H1 (cell line): ENCODE results near the gene DAP. TPM values are rescaled to one million over a fixed set of nuclear protein-coding genes. Genes with fewer than 3 reads are reported as not detected.

Experiments used
- CTCF ChIA-PET: fragments of 300-600 bp; sonication (Branson Sonifier 250); formaldehyde crosslinking; loops from one replicate; lab custom pipeline; 2021; ENCODE audit not compliant: partially characterized antibody; lab: Charles Lee
- POLR2A ChIA-PET: fragments of 300-600 bp; sonication (Branson Sonifier 250); formaldehyde crosslinking; loops from one replicate; lab custom pipeline; 2021; ENCODE audit warnings: inconsistent platforms; ENCODE audit not compliant: partially characterized antibody; lab: Charles Lee
- DNase-seq, 2 experiments: peaks; one replicate each; pipeline versions ENCODE4 v3.0.0 to v3.0.0-alpha.2; 2010 to 2022; ENCODE audit warnings: low spot score in 2 of 2, low read depth in 1 of 2, mixed read lengths in 1 of 2
- FAIRE-seq: peaks from 2 replicates; lab custom pipeline; 2011; peaks lifted over from hg19 to GRCh38; lab: Jason Lieb, UNC
- H2AFZ ChIP-seq: 2 replicates; pipeline ENCODE4 v1.8.1; 2012; ENCODE audit warnings: low read length, inconsistent platforms
- H2AK5ac ChIP-seq: 2 replicates; pipeline ENCODE4 v1.6.1; 2013; ENCODE audit warnings: low read depth, low read length
- H2BK120ac ChIP-seq: replicated peaks from 2 replicates; pipeline ENCODE3; 2013; ENCODE audit warnings: low read depth, low read length, inconsistent platforms
- H2BK12ac ChIP-seq: 2 replicates; pipeline ENCODE4 v1.6.1; 2013; ENCODE audit warnings: low read depth, low read length
- H2BK15ac ChIP-seq: 2 replicates; pipeline ENCODE4 v1.6.1; 2013; ENCODE audit warnings: low read length
- H2BK20ac ChIP-seq: 2 replicates; pipeline ENCODE4 v1.6.1; 2013; ENCODE audit warnings: low read length
- H2BK5ac ChIP-seq: 2 replicates; pipeline ENCODE4 v1.6.1; 2013; ENCODE audit warnings: low read depth, low read length
- H3K14ac ChIP-seq: 2 replicates; pipeline ENCODE4 v1.6.1; 2013; ENCODE audit warnings: inconsistent platforms; ENCODE audit not compliant: insufficient read length
- H3K18ac ChIP-seq: 2 replicates; pipeline ENCODE4 v1.6.1; 2013; ENCODE audit warnings: low read length; ENCODE audit errors: extremely low read depth
- H3K23ac ChIP-seq: 2 replicates; pipeline ENCODE4 v1.6.1; 2013; ENCODE audit warnings: inconsistent platforms; ENCODE audit not compliant: insufficient read length
- H3K23me2 ChIP-seq: 2 replicates; pipeline ENCODE4 v1.6.1; 2013; ENCODE audit warnings: low read depth, low read length
- H3K27ac ChIP-seq: 2 replicates; pipeline ENCODE4 v1.6.1; 2011; ENCODE audit warnings: low read depth, low read length, inconsistent platforms
- H3K27me3 ChIP-seq, 4 experiments: replicated peaks in 1 of 4; 1 replicate in 1 of 4; 2 replicates in 3 of 4; pipeline versions ENCODE4 v1.6.1 to v1.8.1; 2011 to 2013; ENCODE audit warnings: low read length in 3 of 4, mild to moderate bottlenecking in 3 of 4, inconsistent platforms in 2 of 4, mixed read lengths in 2 of 4, moderate library complexity in 1 of 4; ENCODE audit not compliant: control insufficient read depth in 3 of 4, insufficient read depth in 3 of 4; ENCODE audit errors: extremely low read depth in 1 of 4
- H3K36me3 ChIP-seq, 4 experiments: 2 replicates each; pipeline versions ENCODE4 v1.6.1 to v1.8.1; 2011 to 2013; ENCODE audit warnings: mild to moderate bottlenecking in 4 of 4, low read length in 3 of 4, moderate library complexity in 2 of 4, control low read depth in 1 of 4, inconsistent platforms in 1 of 4; ENCODE audit not compliant: insufficient read depth in 4 of 4, control insufficient read depth in 2 of 4
- H3K4ac ChIP-seq: replicated peaks from 2 replicates; pipeline ENCODE3; 2013; ENCODE audit warnings: low read length, low read depth, mixed read lengths, inconsistent platforms; ENCODE audit not compliant: insufficient read length
- H3K4me1 ChIP-seq, 4 experiments: replicated peaks in 1 of 4; 1 replicate in 1 of 4; 2 replicates in 3 of 4; pipeline versions ENCODE4 v1.6.1 to v1.8.1; 2011 to 2013; ENCODE audit warnings: low read length in 3 of 4, inconsistent platforms in 2 of 4, mixed read lengths in 1 of 4; ENCODE audit not compliant: insufficient read depth in 4 of 4, control insufficient read depth in 3 of 4
- H3K4me2 ChIP-seq, 2 experiments: 2 replicates each; pipeline versions ENCODE4 v1.6.1 to v1.8.1; 2011 to 2013; ENCODE audit warnings: low read depth in 2 of 2, low read length in 2 of 2, control low read depth in 1 of 2, inconsistent platforms in 1 of 2, mild to moderate bottlenecking in 1 of 2; ENCODE audit not compliant: insufficient read depth in 1 of 2
- H3K4me3 ChIP-seq, 4 experiments: fragments of 200-600, 300-600 bp in 1 of 4; sonication (generic), shearing (Covaris generic), sonication (Bioruptor Twin) in 1 of 4; 2 replicates each; pipeline versions ENCODE4 v1.5.1 to v1.8.1; 2011 to 2016; ENCODE audit warnings: low read length in 4 of 4, low read depth in 3 of 4, control low read depth in 2 of 4, inconsistent platforms in 2 of 4, mild to moderate bottlenecking in 2 of 4, mixed read lengths in 1 of 4, moderate library complexity in 1 of 4; ENCODE audit not compliant: insufficient read depth in 2 of 4; ENCODE audit errors: extremely low read depth in 1 of 4
- H3K56ac ChIP-seq: replicated peaks from 2 replicates; pipeline ENCODE3; 2013; ENCODE audit warnings: low read depth, mild to moderate bottlenecking, mixed read lengths, low read length, inconsistent platforms; ENCODE audit not compliant: insufficient read length
- H3K79me1 ChIP-seq: 2 replicates; pipeline ENCODE4 v1.6.1; 2013; ENCODE audit warnings: low read depth, low read length, control low read depth
- H3K79me2 ChIP-seq, 2 experiments: 2 replicates each; pipeline versions ENCODE4 v1.6.1 to v1.8.1; 2012 to 2013; ENCODE audit warnings: low read length in 2 of 2, mild to moderate bottlenecking in 2 of 2, inconsistent platforms in 1 of 2; ENCODE audit not compliant: insufficient read depth in 2 of 2, control insufficient read depth in 1 of 2
- H3K9ac ChIP-seq, 4 experiments: replicated peaks in 1 of 4; 1 replicate in 1 of 4; 2 replicates in 3 of 4; pipeline versions ENCODE4 v1.6.1 to v1.8.1; 2011 to 2013; ENCODE audit warnings: low read depth in 3 of 4, low read length in 3 of 4, control low read depth in 2 of 4, mild to moderate bottlenecking in 2 of 4, moderate library complexity in 2 of 4, inconsistent platforms in 1 of 4; ENCODE audit errors: extremely low read depth in 1 of 4
- H3K9me3 ChIP-seq, 2 experiments: 2 replicates each; pipeline versions ENCODE4 v1.6.1 to v1.8.1; 2012 to 2013; ENCODE audit warnings: mild to moderate bottlenecking in 2 of 2, moderate library complexity in 2 of 2, control low read depth in 1 of 2, inconsistent platforms in 1 of 2, low read depth in 1 of 2, low read length in 1 of 2, mixed read lengths in 1 of 2; ENCODE audit not compliant: insufficient read depth in 2 of 2
- H4K20me1 ChIP-seq, 2 experiments: replicated peaks in 1 of 2; 2 replicates each; pipeline versions ENCODE3 to v1.8.1; 2011 to 2013; ENCODE audit warnings: inconsistent platforms in 2 of 2, low read length in 2 of 2, mild to moderate bottlenecking in 1 of 2; ENCODE audit not compliant: insufficient read depth in 2 of 2, control insufficient read depth in 1 of 2
- H4K5ac ChIP-seq: 2 replicates; pipeline ENCODE4 v1.6.1; 2013; ENCODE audit warnings: low read length, low read depth, mixed read lengths, inconsistent platforms; ENCODE audit not compliant: insufficient read length
- H4K8ac ChIP-seq: 2 replicates; pipeline ENCODE4 v1.8.0; 2013; ENCODE audit warnings: mild to moderate bottlenecking, moderate library complexity, low read length, inconsistent platforms; ENCODE audit not compliant: insufficient read depth; ENCODE audit errors: extremely low read depth
- H4K91ac ChIP-seq: replicated peaks from 2 replicates; pipeline ENCODE3; 2013; ENCODE audit warnings: low read length, mixed read lengths, inconsistent platforms; ENCODE audit not compliant: insufficient read length
- CBX8 ChIP-seq: fragments of 300-800, 300-1000 bp; sonication (generic); IDR thresholded peaks from 2 replicates; pipeline ENCODE4 v1.7.1; 2016; ENCODE audit warnings: low read depth, low read length, borderline replicate concordance
- CHD2 ChIP-seq: IDR thresholded peaks from 2 replicates; pipeline ENCODE4 v1.6.1; 2012; ENCODE audit warnings: low read length, improper control_type of control experiment
- FOSL1 ChIP-seq: IDR thresholded peaks from 2 replicates; pipeline ENCODE4 v1.6.1; 2011; ENCODE audit warnings: mild to moderate bottlenecking, low read depth, low read length, moderate library complexity; ENCODE audit not compliant: insufficient read depth
- GABPA ChIP-seq: IDR thresholded peaks from 2 replicates; pipeline ENCODE4 v1.6.1; 2011; ENCODE audit warnings: mild to moderate bottlenecking, low read length, moderate library complexity, borderline replicate concordance; ENCODE audit not compliant: insufficient read depth
- GTF2F1 ChIP-seq: IDR thresholded peaks from 2 replicates; pipeline ENCODE4 v1.6.1; 2012; ENCODE audit warnings: low read depth, low read length, improper control_type of control experiment, borderline replicate concordance
- HDAC2 ChIP-seq, 2 experiments: fragments of 300-600 bp in 1 of 2; sonication (generic) in 1 of 2; IDR thresholded peaks; 2 replicates each; pipeline ENCODE4 v1.6.1; 2011 to 2012; ENCODE audit warnings: low read depth in 2 of 2, low read length in 2 of 2, mild to moderate bottlenecking in 2 of 2, moderate library complexity in 2 of 2, borderline replicate concordance in 1 of 2, inconsistent platforms in 1 of 2
- KDM1A ChIP-seq: fragments of 200-600, 300-600 bp; sonication (generic); IDR thresholded peaks from 2 replicates; pipeline ENCODE4 v1.7.1; 2016; ENCODE audit warnings: mild to moderate bottlenecking, low read length, borderline replicate concordance
- NRF1 ChIP-seq: IDR thresholded peaks from 2 replicates; pipeline ENCODE4 v1.6.1; 2011; ENCODE audit warnings: mild to moderate bottlenecking, low read depth, low read length, improper control_type of control experiment
- RBBP5 ChIP-seq: IDR thresholded peaks from 2 replicates; pipeline ENCODE4 v1.7.1; 2012; ENCODE audit warnings: low read depth, mild to moderate bottlenecking, inconsistent platforms, low read length, moderate library complexity, borderline replicate concordance
- SP1 ChIP-seq: IDR thresholded peaks from 2 replicates; pipeline ENCODE4 v1.6.1; 2011; ENCODE audit warnings: low read depth, low read length
- TBP ChIP-seq: IDR thresholded peaks from 2 replicates; pipeline ENCODE4 v1.6.1; 2011; ENCODE audit warnings: low read depth, low read length, improper control_type of control experiment
- WGBS, 2 experiments: shearing (Covaris generic) in 1 of 2; methylation state at CpG; one replicate each; pipeline versions ENCODE4 v1.1.6 to v1.1.7; 2013 to 2015; ENCODE audit warnings: low lambda C conversion rate in 2 of 2, mixed read lengths in 2 of 2, inconsistent platforms in 1 of 2, low coverage in 1 of 2, missing lambda C conversion rate in 1 of 2; ENCODE audit not compliant: insufficient replicate concordance in 2 of 2, insufficient coverage in 1 of 2, insufficient read length in 1 of 2; ENCODE audit errors: extremely low coverage in 1 of 2, missing lambda C conversion rate in 1 of 2; 5-methylcytosine and 5-hydroxymethylcytosine counted together
- polyA plus RNA-seq, 7 experiments: library from polyadenylated mRNA; depleted of rRNA in 3 of 7; stranded (reverse) in 5 of 7; unstranded in 2 of 7; fragments of >200 nt in 5 of 7; fragments of 200-250 nt in 2 of 7; gene quantifications; 1 replicate in 5 of 7; 2 replicates in 1 of 7; 4 replicates in 1 of 7; pipeline versions ENCODE4 v1.2.1 to v1.2.3, GENCODE V29; 2011 to 2013; ENCODE audit warnings: missing spikeins in 2 of 7, mixed read lengths in 2 of 7
- total RNA-seq: library from RNA; stranded (reverse); fragmentation: NEBNext Ultra II Directional; extraction: Animal tissue kit (Norgen Biotek cat#: 25700); gene quantifications from 2 replicates; pipeline ENCODE4 v1.2.1, GENCODE V29; 2021

Gene DAP
- total and polyA plus RNA-seq, 2 of the 8 experiments (the other 6 are each of a cell fraction or from before 2014, with no cell fraction given), result 26.2 to 44.4 TPM

- FAIRE-seq (no peak), DNase-seq (no peak)
- Histone ChIP-seq H3K27ac (no peak overlapping the region; the same call in 1 of the 2 replicates), H4K5ac (peak overlapping the region; percentile 1), H2AFZ (no peak overlapping the region), H3K4ac (no peak overlapping the region), H3K23me2 (0 out of 2 replicates have a peak, but pooled peaks cover 2% of the 10 kb centered on the region), H3K79me2 (no peaks in the 10 kb centered on the region; a peak in 1 of 4 replicates), H4K8ac (no peak overlapping the region), H2BK20ac (peak overlapping the region; percentile 48; the same call in 1 of the 2 replicates), H3K56ac (no peak overlapping the region), H3K4me1 (peaks cover 2 to 13% (median 6%) of the 10 kb centered on the region in 4 experiments), H3K79me1 (peaks cover 4% of the 10 kb centered on the region; the same call in 1 of the 2 replicates), H2BK12ac (peak overlapping the region; percentile 87; the same call in 1 of the 2 replicates), H4K20me1 (peaks cover 0 to 3% of the 10 kb centered on the region in 2 experiments), H3K18ac (peak overlapping the region; percentile 78; the same call in 1 of the 2 replicates), H2BK5ac (0 out of 2 replicates have a peak overlapping the region, but pooled peaks have one; percentile 60), H3K9me3 (no peaks in the 10 kb centered on the region), H3K4me2 (no peak overlapping the region), H3K9ac (peak overlapping the region in 1 of 4 experiments; percentile 31; a peak in 2 of 7 replicates), H2AK5ac (peak overlapping the region; percentile 82; the same call in 1 of the 2 replicates), H4K91ac (no peak overlapping the region), H3K4me3 (no peak overlapping the region), H3K14ac (no peak overlapping the region), H2BK120ac (no peak overlapping the region), H3K36me3 (peaks cover 0 to 3% (median under 1%) of the 10 kb centered on the region in 4 experiments; a peak in 4 of 8 replicates), H3K23ac (no peak overlapping the region), H2BK15ac (no peak overlapping the region), H3K27me3 (no peaks in the 10 kb centered on the region)
- ChIA-PET POLR2A (interaction anchor here (0.6 kb wide), 1 partner anchor 10 kb away, joined by 3 read pairs; no protein-coding TSS in a partner anchor), CTCF (interaction anchor here (0.6 to 2.1 kb wide), 14 partner anchors 9 to 240 kb away, joined by 3 to 9 read pairs (median 4); no protein-coding TSS in a partner anchor)
- WGBS, 2 experiments, result 85% methylated on average over 18 of the region's 18 CpGs; no CpG with 5 or more reads in 1 of the 2 experiments
- TF ChIP-seq TBP (no peak), KDM1A (no peak), NRF1 (no peak), FOSL1 (no peak), CBX8 (no peak), RBBP5 (no peak), GTF2F1 (no peak), CHD2 (no peak), SP1 (no peak), GABPA (no peak), HDAC2 (IDR thresholded peaks at IDR 0.05; ENCODE audit: borderline replicate concordance in 1 of 2, low read depth in 2 of 2, low read length in 2 of 2) (no peak)
Measured at GRCh38 chr5:10655972-10656830, 104.8 kb downstream of the DAP start.
